ENCODE data around the gene ZNF391. TPM values are rescaled to one million over a fixed set of nuclear protein-coding genes. Genes with fewer than 3 reads are reported as not detected.

ZNF391 gene
- total and polyA plus RNA-seq, 10 donors: 1.4 to 4.9 (median 2.4) TPM

DNA sequence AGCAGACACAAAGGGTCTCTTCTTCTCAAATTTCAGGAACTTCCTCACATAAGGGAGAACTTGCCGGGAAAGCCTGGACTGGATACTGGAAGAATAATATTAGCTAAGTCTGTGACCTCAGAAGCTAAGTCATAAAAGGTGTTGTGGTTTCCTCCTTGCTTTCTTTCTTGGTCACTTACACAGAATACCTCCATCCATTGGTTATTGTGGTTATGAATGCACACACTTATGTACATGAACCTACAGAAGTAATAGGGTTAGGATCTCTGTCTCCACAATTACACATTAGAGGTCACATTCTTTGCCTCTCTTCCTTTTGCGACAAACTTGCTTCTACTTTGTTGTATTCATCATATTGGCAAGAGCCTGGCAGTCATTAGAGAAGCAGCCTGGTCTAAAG is 40.4 kb downstream of the ZNF391 start:
- H3K27ac ChIP-seq: no peak overlapping the region
- peaks cover 0 to 39% (median 8%) of the 10 kb centered on the region in 8 donors for H3K9me3 ChIP-seq
- no peak overlapping the region for H3K4me3 ChIP-seq
- H3K36me3 ChIP-seq: no peaks in the 10 kb centered on the region
- no peak for DNase-seq
- 80 to 91% (median 87%) methylated on average over 2 of the region's 2 CpGs for WGBS, 5 donors
- no peaks in the 10 kb centered on the region for H3K27me3 ChIP-seq (replicated peaks in 1 of 7)
- no peaks in the 10 kb centered on the region for H3K4me1 ChIP-seq
- TF ChIP-seq POLR2A (IDR thresholded peaks at IDR 0.05): no peak
- intact Hi-C loops (cut with DNase I; ENCODE audit: low total_unique reads): no loop called here

DNA sequence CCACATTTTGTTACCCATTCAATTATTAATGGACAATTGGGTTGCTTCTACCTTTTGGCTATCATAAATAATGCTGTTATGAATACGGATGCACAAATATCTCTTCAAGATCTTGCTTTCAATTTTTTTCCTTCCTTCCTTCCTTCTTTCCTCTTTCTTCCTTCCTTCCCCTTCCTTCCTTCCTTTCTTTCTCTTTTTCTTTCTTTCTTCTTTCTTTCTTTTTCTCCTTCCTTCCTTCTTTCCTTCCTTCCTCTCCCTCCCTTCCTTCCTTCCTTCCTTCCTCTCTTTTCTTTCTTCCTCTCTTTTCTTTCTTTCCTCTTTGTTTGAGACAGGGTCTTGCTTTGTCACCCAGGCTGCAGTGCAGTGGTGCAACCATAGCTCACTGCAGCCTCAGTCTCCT is 45.2 kb downstream of the ZNF391 start:
- Histone ChIP-seq H3K27ac (no peak overlapping the region), H3K4me3 (no peak overlapping the region), H3K36me3 (no peaks in the 10 kb centered on the region), H3K27me3 (replicated peaks in 1 of 7) (no peaks in the 10 kb centered on the region), H3K9me3 (peaks cover 0 to 72% (median 29%) of the 10 kb centered on the region in 8 donors), H3K4me1 (no peaks in the 10 kb centered on the region)
- WGBS, 5 donors: 81 to 95% (median 86%) methylated on average over 1 of the region's 1 CpG
- intact Hi-C loops (cut with DNase I; ENCODE audit: low total_unique reads): no loop called here
- TF ChIP-seq POLR2AphosphoS5 (IDR thresholded peaks at IDR 0.05) (no peak), POLR2A (IDR thresholded peaks at IDR 0.05) (no peak)
- TF ChIP-seq, protein P1, sequence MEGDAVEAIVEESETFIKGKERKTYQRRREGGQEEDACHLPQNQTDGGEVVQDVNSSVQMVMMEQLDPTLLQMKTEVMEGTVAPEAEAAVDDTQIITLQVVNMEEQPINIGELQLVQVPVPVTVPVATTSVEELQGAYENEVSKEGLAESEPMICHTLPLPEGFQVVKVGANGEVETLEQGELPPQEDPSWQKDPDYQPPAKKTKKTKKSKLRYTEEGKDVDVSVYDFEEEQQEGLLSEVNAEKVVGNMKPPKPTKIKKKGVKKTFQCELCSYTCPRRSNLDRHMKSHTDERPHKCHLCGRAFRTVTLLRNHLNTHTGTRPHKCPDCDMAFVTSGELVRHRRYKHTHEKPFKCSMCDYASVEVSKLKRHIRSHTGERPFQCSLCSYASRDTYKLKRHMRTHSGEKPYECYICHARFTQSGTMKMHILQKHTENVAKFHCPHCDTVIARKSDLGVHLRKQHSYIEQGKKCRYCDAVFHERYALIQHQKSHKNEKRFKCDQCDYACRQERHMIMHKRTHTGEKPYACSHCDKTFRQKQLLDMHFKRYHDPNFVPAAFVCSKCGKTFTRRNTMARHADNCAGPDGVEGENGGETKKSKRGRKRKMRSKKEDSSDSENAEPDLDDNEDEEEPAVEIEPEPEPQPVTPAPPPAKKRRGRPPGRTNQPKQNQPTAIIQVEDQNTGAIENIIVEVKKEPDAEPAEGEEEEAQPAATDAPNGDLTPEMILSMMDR (IDR thresholded peaks at IDR 0.05 in 8 of 11, conservative IDR thresholded peaks at IDR 0.05 in 3 of 11): no peak
- no peak for DNase-seq

DNA sequence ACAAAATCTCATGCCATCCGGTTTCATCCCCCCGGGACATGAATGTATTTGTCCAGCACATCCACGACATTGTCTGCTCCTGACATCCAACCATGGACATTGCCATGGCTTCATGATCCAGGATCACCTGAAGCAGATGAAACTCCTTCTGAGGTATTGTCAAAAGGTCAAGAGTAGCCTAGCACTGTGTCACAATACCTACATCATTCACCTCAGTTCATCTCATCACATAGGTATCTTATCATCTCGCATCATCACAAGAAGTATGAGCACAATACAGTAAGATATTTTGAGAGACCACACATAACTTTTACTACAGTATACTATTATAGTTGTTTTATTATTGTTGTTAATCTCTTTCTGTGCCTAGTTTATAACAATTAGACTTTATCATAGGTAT is 50.8 kb downstream of the ZNF391 start:
- 94 to 99% (median 96%) methylated on average over 4 of the region's 4 CpGs for WGBS, 5 donors
- TF ChIP-seq POLR2AphosphoS5 (IDR thresholded peaks at IDR 0.05) (no peak), POLR2A (IDR thresholded peaks at IDR 0.05) (no peak)
- TF ChIP-seq, protein P1 (IDR thresholded peaks at IDR 0.05 in 8 of 11, conservative IDR thresholded peaks at IDR 0.05 in 3 of 11): no peak
- intact Hi-C loops (cut with DNase I; ENCODE audit: low total_unique reads): no loop called here
- Histone ChIP-seq H3K4me3 (no peak overlapping the region), H3K4me1 (no peaks in the 10 kb centered on the region), H3K36me3 (no peaks in the 10 kb centered on the region), H3K27me3 (replicated peaks in 1 of 7) (no peaks in the 10 kb centered on the region), H3K9me3 (peaks cover 0 to 92% (median 54%) of the 10 kb centered on the region in 8 donors), H3K27ac (no peak overlapping the region)
- no peak for DNase-seq

DNA sequence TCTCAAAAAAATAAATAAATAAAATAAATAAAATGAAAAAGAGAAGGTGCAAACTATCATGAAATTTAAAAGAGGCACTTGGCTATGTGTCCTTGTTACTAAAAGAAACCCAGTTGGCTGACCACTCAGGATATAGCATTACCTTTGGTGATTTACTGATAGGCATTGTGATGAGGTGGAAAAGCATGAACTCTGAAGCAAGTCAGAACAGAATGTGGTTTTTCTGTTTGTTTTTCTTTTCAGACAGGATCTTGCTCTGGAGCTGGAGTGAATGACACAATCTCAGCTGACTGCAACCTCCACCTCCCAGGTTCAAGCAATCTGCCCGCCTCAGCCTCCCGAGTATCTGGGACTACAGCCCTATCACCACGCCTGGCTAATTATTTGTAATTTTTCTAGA is 52.4 kb downstream of the ZNF391 start:
- H3K4me3 ChIP-seq: no peak overlapping the region
- 86 to 98% (median 96%) methylated on average over 3 of the region's 3 CpGs for WGBS, 5 donors
- intact Hi-C loops (cut with DNase I; ENCODE audit: low total_unique reads): no loop called here
- H3K9me3 ChIP-seq: peaks cover 0 to 95% (median 56%) of the 10 kb centered on the region in 8 donors
- no peak for DNase-seq
- no peaks in the 10 kb centered on the region for H3K27me3 ChIP-seq (replicated peaks in 1 of 7)
- TF ChIP-seq, protein P1 (IDR thresholded peaks at IDR 0.05 in 8 of 11, conservative IDR thresholded peaks at IDR 0.05 in 3 of 11): no peak
- TF ChIP-seq POLR2A (IDR thresholded peaks at IDR 0.05) (no peak), POLR2AphosphoS5 (IDR thresholded peaks at IDR 0.05) (no peak)
- no peak overlapping the region for H3K27ac ChIP-seq
- no peaks in the 10 kb centered on the region for H3K4me1 ChIP-seq
- H3K36me3 ChIP-seq: no peaks in the 10 kb centered on the region

DNA sequence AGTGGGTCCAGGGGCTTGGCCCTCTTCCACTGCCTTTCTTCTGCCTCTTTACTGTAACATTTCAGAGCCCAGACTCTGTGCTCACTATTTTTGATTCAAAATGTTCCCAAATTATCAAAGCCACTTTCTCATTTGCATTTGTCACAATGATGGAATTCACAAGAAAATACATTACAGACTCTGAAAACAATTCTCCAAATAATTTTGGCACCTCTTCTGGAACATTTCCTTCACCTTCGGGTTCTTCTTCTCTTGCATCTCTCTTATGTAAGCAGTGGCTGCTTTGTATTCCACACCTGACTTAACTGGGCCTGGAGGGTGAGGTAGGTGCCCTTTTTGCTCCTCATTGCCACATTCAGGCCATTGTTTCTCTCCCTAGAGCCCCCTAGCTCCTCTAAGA is 54.4 kb downstream of the ZNF391 start:
- WGBS, 5 donors: 81 to 94% (median 89%) methylated on average over 1 of the region's 1 CpG
- Histone ChIP-seq H3K4me3 (no peak overlapping the region), H3K36me3 (peaks cover 0 to 17% (median 0%) of the 10 kb centered on the region in 6 donors), H3K27ac (no peak overlapping the region), H3K4me1 (no peaks in the 10 kb centered on the region), H3K27me3 (replicated peaks in 1 of 7) (no peaks in the 10 kb centered on the region), H3K9me3 (peaks cover 4 to 96% (median 72%) of the 10 kb centered on the region in 8 donors)
- no peak for DNase-seq
- intact Hi-C loops (cut with DNase I; ENCODE audit: low total_unique reads): no loop called here
- TF ChIP-seq, protein P1 (IDR thresholded peaks at IDR 0.05 in 8 of 11, conservative IDR thresholded peaks at IDR 0.05 in 3 of 11): no peak
- no peak for TF ChIP-seq POLR2AphosphoS5 (IDR thresholded peaks at IDR 0.05)
- no peak for TF ChIP-seq POLR2A (IDR thresholded peaks at IDR 0.05)
